OCI-LY7 (cell line): Measurements from ENCODE around the gene KLLN. TPM values are rescaled to one million over a fixed set of nuclear protein-coding genes. Genes with fewer than 3 reads are reported as not detected.

ENCODE experiments used
- BruUV-seq: library from RNA; stranded (reverse); fragments of 400-500 nt; replicated peaks from 2 replicates; lab custom pipeline; 2021; lab: Mats Ljungman, UMichigan
- CTCF ChIA-PET: fragments of 300-600 bp; sonication (Branson Sonifier 250); formaldehyde crosslinking; loops from one replicate; lab custom pipeline; 2022; ENCODE audit warnings: antibody characterized with exemption; ENCODE audit not compliant: unreplicated experiment; lab: Charles Lee
- POLR2A ChIA-PET: fragments of 300-600 bp; sonication (Branson Sonifier 250); formaldehyde crosslinking; loops from one replicate; lab custom pipeline; 2022; ENCODE audit warnings: antibody characterized with exemption; lab: Charles Lee
- DNase-seq: peaks from one replicate; pipeline ENCODE4 v3.0.0-alpha.2; 2015; ENCODE audit warnings: low spot score
- H2AFZ ChIP-seq: fragments of 200-600 bp; sonication (generic), shearing (Covaris generic); 2 replicates; pipeline ENCODE4 v1.6.1; 2014; ENCODE audit warnings: mild to moderate bottlenecking, antibody characterized with exemption, low read length, moderate library complexity
- H3K27ac ChIP-seq: fragments of 200-600 bp; sonication (generic); 2 replicates; pipeline ENCODE4 v1.5.1; 2014; ENCODE audit warnings: mixed run types, low read depth, mild to moderate bottlenecking, moderate library complexity, low read length, inconsistent platforms; ENCODE audit not compliant: poor library complexity, severe bottlenecking
- H3K36me3 ChIP-seq: fragments of 200-600 bp; sonication (generic); 2 replicates; pipeline ENCODE4 v1.6.1; 2014; ENCODE audit warnings: mild to moderate bottlenecking, antibody characterized with exemption, low read length, moderate library complexity, mixed read lengths; ENCODE audit not compliant: insufficient read depth
- H3K4me1 ChIP-seq: fragments of 200-600 bp; sonication (generic); 2 replicates; pipeline ENCODE4 v1.5.1; 2014; ENCODE audit warnings: mild to moderate bottlenecking, low read length; ENCODE audit not compliant: insufficient read depth, poor library complexity, severe bottlenecking
- H3K4me2 ChIP-seq: fragments of 200-600 bp; sonication (generic); 2 replicates; pipeline ENCODE4 v1.6.1; 2014; ENCODE audit warnings: mild to moderate bottlenecking, low read length
- H3K4me3 ChIP-seq: fragments of 200-600 bp; sonication (generic); 2 replicates; pipeline ENCODE4 v1.5.1; 2014; ENCODE audit warnings: mild to moderate bottlenecking, low read depth, low read length; ENCODE audit not compliant: poor library complexity, severe bottlenecking
- H3K79me2 ChIP-seq: fragments of 200-600 bp; sonication (generic); 2 replicates; pipeline ENCODE4 v1.6.1; 2016; ENCODE audit warnings: low read depth, mild to moderate bottlenecking, low read length, moderate library complexity, mixed read lengths; ENCODE audit not compliant: insufficient read depth
- H3K9me2 ChIP-seq: fragments of 200-600 bp; sonication (generic); 2 replicates; pipeline ENCODE4 v1.6.1; 2016; ENCODE audit warnings: mild to moderate bottlenecking, low read length, mixed read lengths; ENCODE audit not compliant: insufficient read depth
- H3K9me3 ChIP-seq: fragments of 200-600 bp; sonication (generic); 2 replicates; pipeline ENCODE4 v1.6.1; 2014; ENCODE audit warnings: mild to moderate bottlenecking, mixed run types, low read length, mixed read lengths
- H4K20me1 ChIP-seq: fragments of 200-600 bp; sonication (generic); 2 replicates; pipeline ENCODE4 v1.6.1; 2014; ENCODE audit warnings: mild to moderate bottlenecking, antibody characterized with exemption, low read length, moderate library complexity, mixed read lengths; ENCODE audit not compliant: insufficient read depth
- EZH2phosphoT487 ChIP-seq: fragments of 200-600 bp; sonication (generic); IDR thresholded peaks from 2 replicates; pipeline ENCODE4 v1.6.1; 2018; ENCODE audit warnings: low read depth, borderline replicate concordance, mild to moderate bottlenecking, mixed run types, antibody characterized with exemption, low read length, moderate library complexity, mixed read lengths
- intact Hi-C: fragments of 100-400 bp; cut with micrococcal nuclease; formaldehyde crosslinking; loops from one replicate; pipeline ENCODE4 v1.10.0; 2022; ENCODE audit not compliant: unreplicated experiment
- total RNA-seq, 2 experiments: library from RNA; depleted of rRNA in 1 of 2; stranded (reverse); fragments of >200 nt in 1 of 2; shearing (Covaris generic) in 1 of 2; gene quantifications; 2 replicates each; pipeline ENCODE4 v1.2.3, GENCODE V29; 2014 to 2022
- TF ChIP-seq, protein P1 (sequence below): fragments of 200-600 bp; sonication (generic); conservative IDR thresholded peaks from 2 replicates; pipeline ENCODE4 v1.5.1; 2014; ENCODE audit warnings: mild to moderate bottlenecking, antibody characterized with exemption, low read length, moderate library complexity, mixed read lengths

KLLN gene
- total RNA-seq, 2 experiments from 2014 or later: 3.8 to 5.5 TPM

DNA sequence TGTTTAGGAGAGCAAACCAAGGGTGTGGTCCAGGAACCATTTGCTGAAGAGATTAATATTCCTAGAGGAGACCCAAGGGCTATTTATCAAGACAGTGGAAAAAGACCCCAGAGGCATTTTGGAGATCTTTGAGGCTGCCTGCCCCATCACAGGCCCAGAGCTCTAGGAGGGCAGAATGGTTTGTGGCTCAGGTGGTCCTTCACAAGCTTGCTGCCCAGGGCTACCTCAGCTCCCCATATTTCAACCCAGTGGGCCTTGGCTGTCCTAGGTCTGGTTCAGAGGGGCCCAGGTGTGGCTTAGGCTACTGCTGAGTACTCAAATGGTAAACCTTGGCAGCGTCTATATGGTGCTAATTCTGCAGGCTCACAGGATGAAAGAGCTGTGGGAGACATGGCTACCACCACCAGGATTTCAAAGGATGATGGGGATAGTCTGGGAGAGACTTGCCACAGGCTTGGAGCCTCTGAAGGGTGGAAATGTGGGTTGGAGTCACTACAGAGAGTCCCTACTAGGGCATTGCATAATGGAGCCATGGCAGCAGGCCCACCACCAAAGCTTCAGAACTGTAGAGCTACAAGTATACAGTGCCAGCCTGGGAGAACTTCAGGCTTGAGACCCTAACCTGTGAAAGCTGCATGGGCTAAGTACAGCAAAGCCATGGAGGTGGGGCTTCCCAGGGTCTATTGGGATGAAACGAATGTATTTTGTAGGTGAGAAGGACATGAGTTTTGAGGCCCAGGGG is 24.4 kb upstream of the KLLN start:
- no peak overlapping the region for H3K4me3 ChIP-seq
- H3K4me1 ChIP-seq: no peaks in the 10 kb centered on the region
- H3K9me2 ChIP-seq: no peaks in the 10 kb centered on the region
- H3K4me2 ChIP-seq: no peak overlapping the region
- ChIA-PET CTCF (no interaction called here), POLR2A (interaction anchor here (0.6 to 1.1 kb wide), 2 partner anchors 18 to 24 kb away, joined by 3 to 4 read pairs; no protein-coding TSS in a partner anchor)
- H2AFZ ChIP-seq: no peak overlapping the region
- DNase-seq: no peak
- H3K36me3 ChIP-seq: peaks cover 95% of the 10 kb centered on the region
- H3K9me3 ChIP-seq: peaks cover 28% of the 10 kb centered on the region; the same call in 1 of the 2 replicates
- intact Hi-C loops: no loop called here
- no peaks in the 10 kb centered on the region for H4K20me1 ChIP-seq
- peaks cover 100% of the 10 kb centered on the region for H3K79me2 ChIP-seq
- TF ChIP-seq, protein P1, sequence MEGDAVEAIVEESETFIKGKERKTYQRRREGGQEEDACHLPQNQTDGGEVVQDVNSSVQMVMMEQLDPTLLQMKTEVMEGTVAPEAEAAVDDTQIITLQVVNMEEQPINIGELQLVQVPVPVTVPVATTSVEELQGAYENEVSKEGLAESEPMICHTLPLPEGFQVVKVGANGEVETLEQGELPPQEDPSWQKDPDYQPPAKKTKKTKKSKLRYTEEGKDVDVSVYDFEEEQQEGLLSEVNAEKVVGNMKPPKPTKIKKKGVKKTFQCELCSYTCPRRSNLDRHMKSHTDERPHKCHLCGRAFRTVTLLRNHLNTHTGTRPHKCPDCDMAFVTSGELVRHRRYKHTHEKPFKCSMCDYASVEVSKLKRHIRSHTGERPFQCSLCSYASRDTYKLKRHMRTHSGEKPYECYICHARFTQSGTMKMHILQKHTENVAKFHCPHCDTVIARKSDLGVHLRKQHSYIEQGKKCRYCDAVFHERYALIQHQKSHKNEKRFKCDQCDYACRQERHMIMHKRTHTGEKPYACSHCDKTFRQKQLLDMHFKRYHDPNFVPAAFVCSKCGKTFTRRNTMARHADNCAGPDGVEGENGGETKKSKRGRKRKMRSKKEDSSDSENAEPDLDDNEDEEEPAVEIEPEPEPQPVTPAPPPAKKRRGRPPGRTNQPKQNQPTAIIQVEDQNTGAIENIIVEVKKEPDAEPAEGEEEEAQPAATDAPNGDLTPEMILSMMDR: no peak
- no peak for TF ChIP-seq EZH2phosphoT487
- BruUV-seq: no TSS peak
- no peak overlapping the region for H3K27ac ChIP-seq

DNA sequence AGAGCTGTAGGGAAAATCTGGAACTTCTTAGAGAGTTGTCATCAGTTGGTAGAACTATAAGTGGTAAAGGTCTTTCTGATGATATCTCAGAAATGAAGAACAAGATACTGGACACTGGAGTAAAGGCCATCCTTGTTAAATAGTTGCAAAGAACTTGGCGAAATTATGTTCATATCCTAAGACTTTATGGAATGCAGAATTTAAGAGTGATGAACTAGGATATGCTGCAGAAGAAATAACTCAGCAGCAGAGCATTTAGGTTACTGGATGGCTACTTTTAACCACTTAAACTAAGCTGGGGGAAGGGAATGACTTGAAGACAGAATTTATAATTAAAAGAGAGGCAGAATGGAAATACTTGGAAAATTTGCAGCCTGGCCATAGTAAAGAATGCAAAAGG is 23.8 kb upstream of the KLLN start:
- H3K36me3 ChIP-seq: peaks cover 95% of the 10 kb centered on the region
- no peaks in the 10 kb centered on the region for H3K9me2 ChIP-seq
- intact Hi-C loops: no loop called here
- no peak overlapping the region for H2AFZ ChIP-seq
- CTCF ChIA-PET: no interaction called here
- H3K4me1 ChIP-seq: no peaks in the 10 kb centered on the region
- POLR2A ChIA-PET: interaction anchor here (1.1 kb wide), 1 partner anchor 24 kb away, joined by 4 read pairs; no protein-coding TSS in a partner anchor
- TF ChIP-seq EZH2phosphoT487: no peak
- TF ChIP-seq, protein P1: no peak
- no peaks in the 10 kb centered on the region for H4K20me1 ChIP-seq
- H3K79me2 ChIP-seq: peaks cover 100% of the 10 kb centered on the region
- no peak overlapping the region for H3K4me3 ChIP-seq
- no TSS peak for BruUV-seq
- no peak for DNase-seq
- no peak overlapping the region for H3K27ac ChIP-seq
- H3K9me3 ChIP-seq: peaks cover 34% of the 10 kb centered on the region; the same call in 1 of the 2 replicates
- H3K4me2 ChIP-seq: no peak overlapping the region

DNA sequence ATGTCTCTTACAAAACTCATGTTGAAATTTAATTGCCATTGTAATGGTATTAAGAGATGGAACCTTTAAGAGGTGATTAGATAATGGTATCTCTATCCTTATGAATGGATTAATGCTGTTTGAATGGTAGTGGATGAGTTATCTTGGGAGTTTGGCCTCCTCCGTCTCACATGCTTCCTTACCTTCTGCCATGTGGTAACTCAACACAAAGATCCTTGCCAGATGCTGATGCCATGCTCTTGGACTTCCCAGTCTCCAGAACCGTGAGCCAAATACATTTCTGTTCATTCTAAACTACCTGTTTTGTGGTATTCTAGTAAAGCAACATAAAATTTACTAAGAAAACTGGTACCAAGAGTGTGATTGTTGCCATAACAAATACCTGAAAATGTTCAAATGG is 23.3 kb upstream of the KLLN start:
- intact Hi-C loops: no loop called here
- Histone ChIP-seq H3K9me3 (peaks cover 37% of the 10 kb centered on the region; the same call in 1 of the 2 replicates), H3K4me3 (no peak overlapping the region), H3K79me2 (peaks cover 99% of the 10 kb centered on the region), H3K9me2 (no peaks in the 10 kb centered on the region), H2AFZ (no peak overlapping the region), H3K4me2 (no peak overlapping the region), H4K20me1 (no peaks in the 10 kb centered on the region), H3K4me1 (no peaks in the 10 kb centered on the region), H3K36me3 (peaks cover 98% of the 10 kb centered on the region), H3K27ac (no peak overlapping the region)
- CTCF ChIA-PET: interaction anchor here (1.0 kb wide), 1 partner anchor 16 kb away, joined by 3 read pairs; no protein-coding TSS in a partner anchor
- BruUV-seq: no TSS peak
- no peak for TF ChIP-seq EZH2phosphoT487
- TF ChIP-seq, protein P1: no peak
- no peak for DNase-seq
- POLR2A ChIA-PET: interaction anchor here (0.6 kb wide), 1 partner anchor 23 kb away, joined by 3 read pairs; no protein-coding TSS in a partner anchor
